Liver (tissue), 9 donors: ENCODE results near the gene CCL2. TPM values are rescaled to one million over a fixed set of nuclear protein-coding genes. Genes with fewer than 3 reads are reported as not detected.

ENCODE experiments used
- DNase-seq: peaks from one replicate; pipeline ENCODE4 v3.0.0-alpha.2; 2017; ENCODE audit warnings: low spot score
- H3K27ac ChIP-seq, 2 donors: one replicate each; pipeline ENCODE4 v1.7.0; 2013; ENCODE audit warnings: inconsistent platforms in 2 of 2, low read length in 2 of 2, control low read depth in 1 of 2, low read depth in 1 of 2, mild to moderate bottlenecking in 1 of 2
- H3K27me3 ChIP-seq, 4 donors: one replicate each; pipeline versions ENCODE4 v1.6.1 to v1.7.0; 2013; ENCODE audit warnings: low read length in 3 of 4, inconsistent platforms in 1 of 4, mild to moderate bottlenecking in 1 of 4, moderate library complexity in 1 of 4; ENCODE audit not compliant: control insufficient read depth in 4 of 4, insufficient read depth in 4 of 4
- H3K36me3 ChIP-seq, 4 donors: one replicate each; pipeline versions ENCODE4 v1.6.1 to v1.7.0; 2013; ENCODE audit warnings: low read length in 3 of 4, mild to moderate bottlenecking in 3 of 4, low read depth in 1 of 4, moderate library complexity in 1 of 4; ENCODE audit not compliant: control insufficient read depth in 4 of 4, insufficient read depth in 3 of 4
- H3K4me1 ChIP-seq, 4 donors: one replicate each; pipeline versions ENCODE4 v1.6.1 to v1.7.0; 2013; ENCODE audit warnings: low read length in 3 of 4, mild to moderate bottlenecking in 3 of 4, moderate library complexity in 1 of 4; ENCODE audit not compliant: control insufficient read depth in 4 of 4, insufficient read depth in 4 of 4
- H3K4me3 ChIP-seq, 3 donors: one replicate each; pipeline versions ENCODE4 v1.6.1 to v1.7.0; 2013; ENCODE audit warnings: low read length in 3 of 3, control low read depth in 1 of 3, low read depth in 1 of 3, mild to moderate bottlenecking in 1 of 3
- H3K9ac ChIP-seq, 2 donors: one replicate each; pipeline ENCODE4 v1.7.0; 2013; ENCODE audit warnings: low read length in 2 of 2, mild to moderate bottlenecking in 2 of 2, moderate library complexity in 2 of 2, control low read depth in 1 of 2, low read depth in 1 of 2
- H3K9me3 ChIP-seq, 4 donors: one replicate each; pipeline versions ENCODE4 v1.6.1 to v1.7.0; 2013; ENCODE audit warnings: low read length in 3 of 4; ENCODE audit not compliant: control insufficient read depth in 4 of 4
- EGR1 ChIP-seq, 2 donors: IDR thresholded peaks; 2 replicates each; pipeline ENCODE4 v1.6.1; 2016 to 2018; ENCODE audit warnings: antibody characterized with exemption in 2 of 2, low read depth in 2 of 2
- FOXA1 ChIP-seq: IDR thresholded peaks from 2 replicates; pipeline ENCODE4 v1.6.1; 2016; ENCODE audit warnings: antibody characterized with exemption
- FOXA2 ChIP-seq: IDR thresholded peaks from 2 replicates; pipeline ENCODE4 v1.6.1; 2016; ENCODE audit warnings: antibody characterized with exemption
- HNF4A ChIP-seq, 2 donors: conservative IDR thresholded peaks; 2 replicates each; pipeline ENCODE4 v1.6.1; 2016; ENCODE audit warnings: antibody characterized with exemption in 2 of 2, mild to moderate bottlenecking in 2 of 2
- JUND ChIP-seq, 2 donors: IDR thresholded peaks; 2 replicates each; pipeline ENCODE4 v1.6.1; 2016; ENCODE audit warnings: antibody characterized with exemption in 2 of 2
- NR2F2 ChIP-seq: IDR thresholded peaks from 2 replicates; pipeline ENCODE4 v1.6.1; 2016; ENCODE audit warnings: antibody characterized with exemption
- RAD21 ChIP-seq, 2 donors: IDR thresholded peaks; 2 replicates each; pipeline ENCODE4 v1.6.1; 2016; ENCODE audit warnings: antibody characterized with exemption in 2 of 2, mild to moderate bottlenecking in 2 of 2
- REST ChIP-seq: IDR thresholded peaks from 2 replicates; pipeline ENCODE4 v1.6.1; 2016; ENCODE audit warnings: antibody characterized with exemption, mild to moderate bottlenecking
- RXRA ChIP-seq, 2 donors: IDR thresholded peaks; 2 replicates each; pipeline ENCODE4 v1.6.1; 2017 to 2018; ENCODE audit warnings: antibody characterized with exemption in 2 of 2, mild to moderate bottlenecking in 1 of 2
- SP1 ChIP-seq: IDR thresholded peaks from 2 replicates; pipeline ENCODE4 v1.6.1; 2018; ENCODE audit warnings: antibody characterized with exemption, mild to moderate bottlenecking
- TAF1 ChIP-seq: conservative IDR thresholded peaks from 2 replicates; pipeline ENCODE4 v1.6.1; 2016; ENCODE audit warnings: antibody characterized with exemption, mild to moderate bottlenecking
- YY1 ChIP-seq: IDR thresholded peaks from 2 replicates; pipeline ENCODE4 v1.6.1; 2016; ENCODE audit warnings: antibody characterized with exemption, mild to moderate bottlenecking
- WGBS: extraction: QIAGEN DNeasy Blood & Tissue Kit; methylation state at CpG from one replicate; pipeline ENCODE4 v1.1.7; 2013; 5-methylcytosine and 5-hydroxymethylcytosine counted together
- polyA plus RNA-seq, 2 donors: library from polyadenylated mRNA; stranded (reverse) in 1 of 2; unstranded in 1 of 2; fragments of 200-250 nt in 1 of 2; fragments of >200 nt in 1 of 2; fragmentation: Nextera tagmentation in 1 of 2; extraction: Ambion mirVana in 1 of 2; gene quantifications; one replicate each; pipeline versions ENCODE4 v1.2.1 to v1.2.3, GENCODE V29; 2013 to 2015
- total RNA-seq, 2 donors: library from RNA; depleted of rRNA; stranded (reverse); fragments of >200 nt; gene quantifications; one replicate each; pipeline ENCODE4 v1.2.3, GENCODE V29; 2014
- TF ChIP-seq, protein P1 (sequence below): IDR thresholded peaks from 2 replicates; pipeline ENCODE4 v1.6.1; 2016; ENCODE audit warnings: antibody characterized with exemption
- TF ChIP-seq, protein P2 (sequence below): fragments of 150-350 bp; IDR thresholded peaks from 2 replicates; pipeline ENCODE4 v1.5.1; 2017; ENCODE audit warnings: improper control_type of control experiment, low read depth, low read length; ENCODE audit not compliant: missing input control
- TF ChIP-seq, protein P3 (sequence below): IDR thresholded peaks from 2 replicates; pipeline ENCODE4 v1.6.1; 2016; ENCODE audit warnings: antibody characterized with exemption
- TF ChIP-seq, protein P4 (sequence below): IDR thresholded peaks from 2 replicates; pipeline ENCODE4 v1.6.1; 2016; ENCODE audit warnings: antibody characterized with exemption
- donor health status: healthy.
- donor health status: healthy.
- donor health status: healthy.
- donor health status: healthy.
- donor health status: healthy.

The CCL2 gene
- total and polyA plus RNA-seq, 4 donors = 3.5 to 8.9 (median 5.4) TPM

GRCh38 chr17:34252444-34253138 lies 2.5 kb upstream of the CCL2 start:
- peaks cover 0 to 4% (median 2%) of the 10 kb centered on the region in 4 donors for H3K4me1 ChIP-seq
- no peak overlapping the region for H3K4me3 ChIP-seq
- no peak for DNase-seq
- peak overlapping the region; percentile 44 to 66 for H3K27ac ChIP-seq
- H3K9ac ChIP-seq = no peak overlapping the region
- TF ChIP-seq RAD21 (IDR thresholded peaks at IDR 0.05) = peak in 1 of 2 donors; percentile 6
- peak in 1 of 2 donors; percentile 25 for TF ChIP-seq JUND (IDR thresholded peaks at IDR 0.05)
- peak; percentile 75 for TF ChIP-seq SP1
- TF ChIP-seq REST = peak; percentile 60
- TF ChIP-seq, protein P1, sequence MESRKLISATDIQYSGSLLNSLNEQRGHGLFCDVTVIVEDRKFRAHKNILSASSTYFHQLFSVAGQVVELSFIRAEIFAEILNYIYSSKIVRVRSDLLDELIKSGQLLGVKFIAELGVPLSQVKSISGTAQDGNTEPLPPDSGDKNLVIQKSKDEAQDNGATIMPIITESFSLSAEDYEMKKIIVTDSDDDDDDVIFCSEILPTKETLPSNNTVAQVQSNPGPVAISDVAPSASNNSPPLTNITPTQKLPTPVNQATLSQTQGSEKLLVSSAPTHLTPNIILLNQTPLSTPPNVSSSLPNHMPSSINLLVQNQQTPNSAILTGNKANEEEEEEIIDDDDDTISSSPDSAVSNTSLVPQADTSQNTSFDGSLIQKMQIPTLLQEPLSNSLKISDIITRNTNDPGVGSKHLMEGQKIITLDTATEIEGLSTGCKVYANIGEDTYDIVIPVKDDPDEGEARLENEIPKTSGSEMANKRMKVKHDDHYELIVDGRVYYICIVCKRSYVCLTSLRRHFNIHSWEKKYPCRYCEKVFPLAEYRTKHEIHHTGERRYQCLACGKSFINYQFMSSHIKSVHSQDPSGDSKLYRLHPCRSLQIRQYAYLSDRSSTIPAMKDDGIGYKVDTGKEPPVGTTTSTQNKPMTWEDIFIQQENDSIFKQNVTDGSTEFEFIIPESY = no peak
- TF ChIP-seq, protein P2, sequence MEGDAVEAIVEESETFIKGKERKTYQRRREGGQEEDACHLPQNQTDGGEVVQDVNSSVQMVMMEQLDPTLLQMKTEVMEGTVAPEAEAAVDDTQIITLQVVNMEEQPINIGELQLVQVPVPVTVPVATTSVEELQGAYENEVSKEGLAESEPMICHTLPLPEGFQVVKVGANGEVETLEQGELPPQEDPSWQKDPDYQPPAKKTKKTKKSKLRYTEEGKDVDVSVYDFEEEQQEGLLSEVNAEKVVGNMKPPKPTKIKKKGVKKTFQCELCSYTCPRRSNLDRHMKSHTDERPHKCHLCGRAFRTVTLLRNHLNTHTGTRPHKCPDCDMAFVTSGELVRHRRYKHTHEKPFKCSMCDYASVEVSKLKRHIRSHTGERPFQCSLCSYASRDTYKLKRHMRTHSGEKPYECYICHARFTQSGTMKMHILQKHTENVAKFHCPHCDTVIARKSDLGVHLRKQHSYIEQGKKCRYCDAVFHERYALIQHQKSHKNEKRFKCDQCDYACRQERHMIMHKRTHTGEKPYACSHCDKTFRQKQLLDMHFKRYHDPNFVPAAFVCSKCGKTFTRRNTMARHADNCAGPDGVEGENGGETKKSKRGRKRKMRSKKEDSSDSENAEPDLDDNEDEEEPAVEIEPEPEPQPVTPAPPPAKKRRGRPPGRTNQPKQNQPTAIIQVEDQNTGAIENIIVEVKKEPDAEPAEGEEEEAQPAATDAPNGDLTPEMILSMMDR = no peak
- TF ChIP-seq, protein P3, sequence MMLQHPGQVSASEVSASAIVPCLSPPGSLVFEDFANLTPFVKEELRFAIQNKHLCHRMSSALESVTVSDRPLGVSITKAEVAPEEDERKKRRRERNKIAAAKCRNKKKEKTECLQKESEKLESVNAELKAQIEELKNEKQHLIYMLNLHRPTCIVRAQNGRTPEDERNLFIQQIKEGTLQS = no peak
- TF ChIP-seq EGR1 (IDR thresholded peaks at IDR 0.05; ENCODE audit: low read depth in 2 of 2) = no peak
- no peak for TF ChIP-seq TAF1
- TF ChIP-seq NR2F2 = peak; percentile 93
- no peak for TF ChIP-seq HNF4A (conservative IDR thresholded peaks at IDR 0.05)
- TF ChIP-seq RXRA (IDR thresholded peaks at IDR 0.05) = peak; percentile 4 to 22
- TF ChIP-seq, protein P4, sequence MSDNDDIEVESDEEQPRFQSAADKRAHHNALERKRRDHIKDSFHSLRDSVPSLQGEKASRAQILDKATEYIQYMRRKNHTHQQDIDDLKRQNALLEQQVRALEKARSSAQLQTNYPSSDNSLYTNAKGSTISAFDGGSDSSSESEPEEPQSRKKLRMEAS = peak; percentile 27
- TF ChIP-seq FOXA2 = no peak
- TF ChIP-seq YY1 = no peak
- no peaks in the 10 kb centered on the region for H3K27me3 ChIP-seq
- no peaks in the 10 kb centered on the region for H3K36me3 ChIP-seq
- no peaks in the 10 kb centered on the region for H3K9me3 ChIP-seq
- WGBS = 13% methylated on average over 6 of the region's 6 CpGs

GRCh38 chr17:34253139-34253525 lies 2.0 kb upstream of the CCL2 start:
- Histone ChIP-seq H3K4me1 (peaks cover 0 to 4% (median 2%) of the 10 kb centered on the region in 4 donors), H3K9me3 (no peaks in the 10 kb centered on the region), H3K36me3 (no peaks in the 10 kb centered on the region), H3K9ac (no peak overlapping the region), H3K27me3 (no peaks in the 10 kb centered on the region), H3K4me3 (no peak overlapping the region), H3K27ac (peak overlapping the region; percentile 44 to 66)
- 61% methylated on average over 3 of the region's 3 CpGs for WGBS
- no peak for DNase-seq
- TF ChIP-seq RAD21 (IDR thresholded peaks at IDR 0.05) (no peak), FOXA1 (no peak), TAF1 (no peak), YY1 (no peak), REST (no peak), JUND (IDR thresholded peaks at IDR 0.05) (no peak)
- TF ChIP-seq, protein P2 = no peak
- TF ChIP-seq, protein P3 = no peak
